Islet precursor cell (in vitro differentiated cells): ENCODE data around the gene TEKT5.
A peak's percentile ranks its signal among the peaks of the same experiment; 100 is the strongest.
"Not testable (repeated sequence)": the region's sequence is repeated elsewhere in the genome, so short reads cannot be mapped to it uniquely, and the experiment has no call there.

ENCODE experiments used
- DNase-seq: peaks from one replicate; pipeline ENCODE4 v3.0.0-alpha.2; 2018

The TEKT5 gene

DNA sequence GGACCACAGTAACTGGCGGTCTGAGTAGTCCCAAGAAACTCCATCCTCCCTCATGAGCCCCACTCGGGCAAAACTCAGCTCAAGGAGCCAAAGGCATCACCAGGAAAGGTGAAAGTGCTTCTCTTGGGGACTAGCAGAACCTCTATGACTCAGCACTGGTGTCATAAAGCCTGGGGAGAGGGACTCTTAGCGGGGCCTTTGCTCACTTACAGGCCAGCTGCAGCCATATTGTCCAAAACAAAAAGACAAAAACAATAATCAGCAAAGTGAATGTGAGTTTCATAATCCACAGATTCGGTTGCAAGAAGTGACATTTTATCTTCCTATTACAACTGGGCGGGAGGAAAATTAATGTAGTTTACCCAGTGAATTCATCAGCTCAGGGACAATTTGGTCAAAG is at the start of gene TEKT5:
TEKT5 (minus strand) TSS at position 101 of the 400 bp plus-strand sequence; CDS start at position 44, 57 bp downstream.
- DNase-seq, result no peak

DNA sequence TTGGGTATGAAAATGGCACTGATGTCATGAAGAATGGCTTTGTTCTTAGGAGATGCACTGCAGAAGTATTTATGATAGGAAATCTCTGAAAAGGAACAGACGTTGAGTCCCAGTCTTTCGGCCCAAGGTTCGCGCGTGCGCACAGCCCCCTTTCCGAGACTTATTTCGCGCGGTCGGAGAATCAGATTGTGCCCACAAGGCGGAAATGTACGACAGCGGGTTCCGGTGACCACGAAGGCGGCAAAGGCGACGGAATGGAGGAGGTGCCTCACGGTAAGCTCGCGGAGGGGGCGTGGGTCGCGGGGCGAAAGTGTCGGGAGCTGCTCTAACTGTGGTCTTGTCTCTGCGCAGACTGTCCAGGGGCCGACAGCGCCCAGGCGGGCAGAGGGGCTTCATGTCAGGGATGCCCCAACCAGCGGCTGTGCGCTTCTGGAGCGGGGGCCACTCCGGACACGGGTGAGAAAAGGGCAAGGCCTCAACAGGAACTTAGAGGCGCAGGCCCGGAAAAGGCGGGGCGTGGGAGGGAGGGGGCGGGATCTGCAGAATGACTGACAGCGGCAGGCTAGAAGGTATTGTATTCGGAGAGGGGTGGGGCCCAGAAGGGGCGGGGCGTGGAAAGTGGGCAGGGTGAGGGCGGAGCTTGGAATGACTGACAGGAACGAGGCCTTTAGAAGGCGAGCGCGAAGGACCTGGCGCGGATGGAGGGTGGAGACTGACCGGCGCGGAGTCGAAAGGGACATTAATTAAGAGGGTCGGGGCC is 49.1 kb upstream of the TEKT5 start, which contains the start of gene NUBP1:
NUBP1 (plus strand) TSS at position 233 of the 760 bp plus-strand sequence; CDS start at position 255, 22 bp downstream.
- DNase-seq, result peak; percentile 100

DNA sequence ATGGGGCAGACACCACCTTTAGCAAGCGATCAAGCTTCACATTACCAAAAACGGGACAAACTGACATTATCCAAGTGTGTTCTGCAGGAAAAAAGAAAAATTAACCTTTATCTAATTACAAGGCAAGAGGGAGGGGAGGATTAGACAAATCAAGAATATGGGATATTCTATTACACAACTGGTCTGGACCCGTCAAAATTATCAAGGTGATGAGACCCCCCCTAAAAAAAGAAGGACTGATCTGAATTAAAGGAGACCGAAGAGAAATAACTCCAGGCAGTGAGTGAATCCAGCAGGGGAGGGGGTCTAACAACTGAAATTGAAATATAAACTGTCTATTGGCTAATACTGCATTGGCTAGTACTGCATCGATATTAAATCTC is 48.5 kb upstream of the TEKT5 start:
- DNase-seq, result no peak

DNA sequence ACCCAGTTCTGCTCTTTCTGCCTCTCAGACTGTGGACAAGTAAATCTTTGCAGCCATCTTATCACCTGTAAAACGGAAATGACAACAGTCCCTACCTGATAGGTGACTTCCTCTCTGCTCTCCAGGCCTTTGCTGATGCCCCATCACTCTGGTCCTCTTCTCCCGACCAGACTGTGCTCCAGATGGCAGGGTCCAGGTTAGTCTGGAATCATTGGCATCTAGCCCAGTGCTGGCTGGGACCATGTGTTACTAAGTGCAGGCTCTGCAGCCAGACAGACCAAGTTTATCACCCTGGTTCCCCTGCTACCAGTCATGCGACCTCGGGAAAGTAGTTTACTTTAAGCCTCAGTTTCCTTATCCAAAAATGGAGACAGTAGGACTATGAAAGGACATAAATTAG is 47.1 kb upstream of the TEKT5 start:
- peak; percentile 20 for DNase-seq

DNA sequence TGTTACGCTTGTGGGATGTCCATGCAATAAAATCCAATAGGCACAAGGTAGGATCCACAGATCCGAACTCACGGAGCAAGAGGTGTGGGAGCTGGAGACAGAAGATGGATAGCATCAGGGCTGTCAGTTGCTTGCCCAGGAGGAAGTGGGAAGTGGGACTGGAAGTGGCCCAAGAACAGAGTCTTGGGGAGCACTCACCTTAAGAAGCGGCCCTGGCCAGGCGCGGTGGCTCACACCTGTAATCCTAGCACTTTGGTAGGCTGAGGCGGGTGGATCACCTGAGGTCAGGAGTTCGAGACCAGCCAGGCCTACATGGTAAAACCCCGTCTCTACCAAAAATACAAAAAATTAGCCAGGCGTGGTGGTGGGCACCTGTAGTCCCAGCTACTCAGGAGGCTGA is 46.5 kb upstream of the TEKT5 start:
- not testable (repeated sequence) for DNase-seq

DNA sequence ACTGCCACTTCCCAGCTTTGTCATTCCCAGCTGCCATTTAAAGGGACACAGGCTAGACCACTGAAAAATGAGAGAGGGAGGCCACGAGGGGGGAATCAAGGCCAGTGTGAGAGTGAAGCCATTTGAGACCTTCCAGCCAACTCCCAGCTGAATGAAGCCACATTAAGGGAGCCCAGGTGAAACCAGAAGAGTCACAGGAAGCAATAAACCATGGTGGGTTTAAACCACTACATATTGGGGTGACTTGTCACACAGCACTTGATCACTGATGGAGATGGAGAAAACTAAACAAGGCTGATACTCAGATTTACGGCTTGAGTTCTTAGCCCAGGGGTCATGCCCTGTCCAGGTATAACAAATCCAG is 46.1 kb upstream of the TEKT5 start:
- peak; percentile 47 for DNase-seq

DNA sequence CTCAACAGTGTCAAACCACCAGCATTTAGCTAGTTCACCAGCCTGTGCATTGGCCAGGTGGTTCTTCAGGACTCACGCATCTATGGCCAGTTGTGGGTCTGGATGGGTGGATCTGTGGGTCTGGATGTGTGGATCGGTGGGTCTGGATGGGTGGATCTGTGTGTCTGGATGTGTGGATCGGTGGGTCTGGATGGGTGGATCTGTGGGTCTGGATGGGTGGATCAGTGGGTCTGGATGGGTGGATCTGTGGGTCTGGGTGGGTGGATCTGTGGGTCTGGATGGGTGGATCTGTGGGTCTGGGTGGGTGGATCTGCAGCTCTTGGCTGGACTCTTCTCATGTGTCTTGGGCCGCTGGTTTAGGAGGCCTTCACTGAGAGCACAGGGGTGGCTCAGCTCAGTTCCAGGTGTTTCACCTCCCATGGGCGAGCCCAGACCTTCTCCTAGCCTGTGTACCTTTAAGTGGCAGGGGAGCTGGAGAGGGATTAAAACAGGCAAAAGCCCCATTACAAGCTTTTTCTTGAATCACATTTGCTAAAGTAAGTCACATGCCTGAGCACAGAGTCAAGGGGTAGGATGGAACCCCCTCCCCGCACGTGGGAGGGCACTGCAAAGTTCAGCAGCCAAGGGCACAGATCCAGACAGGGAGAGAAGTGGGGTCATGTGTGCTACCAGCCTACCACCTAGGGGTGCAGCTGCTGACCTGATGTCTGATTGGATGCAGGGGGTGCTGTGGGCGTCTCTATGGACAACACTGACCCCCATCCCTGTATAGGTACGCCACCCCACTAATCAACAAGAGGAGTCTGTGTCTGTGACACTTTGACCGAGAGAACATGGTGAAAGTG is 45.5 kb upstream of the TEKT5 start:
- peak; percentile 38 for DNase-seq

DNA sequence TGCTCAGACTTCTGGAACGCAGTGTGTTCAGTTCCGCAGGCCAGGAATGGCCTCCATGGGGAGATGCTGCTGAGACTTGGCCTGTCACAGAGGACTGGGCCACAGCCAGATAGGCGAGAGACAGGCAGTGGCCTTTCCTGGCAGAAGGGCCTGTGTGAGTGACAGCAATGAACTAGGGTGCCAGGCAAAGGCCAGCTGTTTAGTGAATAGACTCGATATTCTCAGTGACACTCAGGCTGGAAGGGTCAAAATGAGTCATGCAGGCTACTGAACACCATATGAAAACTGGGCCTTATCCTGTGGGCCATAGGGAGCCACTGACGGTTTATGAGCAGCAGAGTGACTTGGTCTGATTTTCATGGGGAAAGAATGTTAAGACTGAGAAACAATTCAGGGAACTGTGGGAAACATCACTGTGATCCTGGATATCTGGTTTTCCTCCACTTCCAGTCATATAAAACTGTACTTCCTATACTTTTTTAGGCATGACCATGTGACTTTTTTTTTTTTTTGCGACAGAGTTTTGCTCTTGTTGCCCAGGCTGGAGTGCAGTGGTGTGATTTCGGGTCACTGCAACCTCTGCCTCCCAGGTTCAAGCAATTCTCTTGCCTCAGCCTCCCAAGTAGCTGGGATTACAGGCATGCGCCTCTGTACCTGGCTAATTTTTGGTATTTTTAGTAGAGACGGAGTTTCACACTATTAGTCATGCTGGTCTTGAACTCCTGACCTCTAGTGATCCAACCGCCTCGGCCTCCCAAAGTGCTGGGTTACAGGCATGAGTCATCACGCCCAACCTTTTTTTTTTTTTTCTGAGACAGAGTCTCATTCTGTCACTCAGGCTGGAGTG is 43.7 kb upstream of the TEKT5 start:
- DNase-seq, result peak; percentile 86

DNA sequence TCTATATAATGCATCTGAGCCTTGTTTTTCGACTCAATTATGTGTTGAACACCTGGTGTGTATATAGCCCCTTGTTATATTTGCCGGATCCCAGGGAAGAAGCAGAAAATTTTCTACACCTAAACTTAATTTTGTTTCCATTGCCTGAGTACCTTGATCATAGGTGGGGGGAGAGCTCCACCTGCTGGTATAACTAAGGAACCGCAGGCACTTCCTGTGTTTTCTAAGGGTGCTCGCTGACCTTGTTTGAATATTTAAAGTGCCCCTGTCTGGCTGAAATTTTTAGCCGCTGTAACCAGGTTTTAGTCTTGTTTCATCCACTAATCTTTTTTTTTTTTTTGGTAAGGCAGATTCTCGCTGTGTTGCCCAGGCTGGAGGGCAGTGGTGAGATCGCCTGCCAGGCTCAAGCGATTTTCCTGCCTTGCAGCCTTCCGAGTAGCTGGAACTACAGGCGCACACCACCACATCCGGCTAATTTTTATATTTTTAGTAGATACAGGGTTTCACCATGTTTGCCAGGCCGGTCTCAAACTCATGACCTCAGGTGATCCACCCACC is 42.4 kb upstream of the TEKT5 start:
- DNase-seq, result peak; percentile 72

DNA sequence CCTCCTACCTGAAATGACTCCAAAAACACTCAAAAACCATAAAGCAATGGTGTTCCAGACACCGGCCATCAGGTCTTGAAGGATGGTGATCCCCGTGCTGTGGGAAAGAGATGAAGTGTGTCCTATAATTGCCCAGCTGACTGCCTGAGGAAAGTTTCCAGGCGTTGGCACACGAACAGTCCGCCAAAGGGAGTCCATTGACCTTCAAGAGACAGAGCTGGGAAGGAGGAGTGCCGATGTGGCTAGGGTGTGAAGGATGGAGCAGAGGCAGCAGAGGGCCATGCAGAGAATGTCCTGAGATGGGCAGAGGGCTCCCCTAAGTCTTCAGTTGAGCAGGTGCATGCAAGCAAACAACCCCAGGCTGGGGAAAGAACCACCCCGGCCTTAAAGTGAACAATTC is 37.1 kb upstream of the TEKT5 start:
- peak; percentile 43 for DNase-seq

DNA sequence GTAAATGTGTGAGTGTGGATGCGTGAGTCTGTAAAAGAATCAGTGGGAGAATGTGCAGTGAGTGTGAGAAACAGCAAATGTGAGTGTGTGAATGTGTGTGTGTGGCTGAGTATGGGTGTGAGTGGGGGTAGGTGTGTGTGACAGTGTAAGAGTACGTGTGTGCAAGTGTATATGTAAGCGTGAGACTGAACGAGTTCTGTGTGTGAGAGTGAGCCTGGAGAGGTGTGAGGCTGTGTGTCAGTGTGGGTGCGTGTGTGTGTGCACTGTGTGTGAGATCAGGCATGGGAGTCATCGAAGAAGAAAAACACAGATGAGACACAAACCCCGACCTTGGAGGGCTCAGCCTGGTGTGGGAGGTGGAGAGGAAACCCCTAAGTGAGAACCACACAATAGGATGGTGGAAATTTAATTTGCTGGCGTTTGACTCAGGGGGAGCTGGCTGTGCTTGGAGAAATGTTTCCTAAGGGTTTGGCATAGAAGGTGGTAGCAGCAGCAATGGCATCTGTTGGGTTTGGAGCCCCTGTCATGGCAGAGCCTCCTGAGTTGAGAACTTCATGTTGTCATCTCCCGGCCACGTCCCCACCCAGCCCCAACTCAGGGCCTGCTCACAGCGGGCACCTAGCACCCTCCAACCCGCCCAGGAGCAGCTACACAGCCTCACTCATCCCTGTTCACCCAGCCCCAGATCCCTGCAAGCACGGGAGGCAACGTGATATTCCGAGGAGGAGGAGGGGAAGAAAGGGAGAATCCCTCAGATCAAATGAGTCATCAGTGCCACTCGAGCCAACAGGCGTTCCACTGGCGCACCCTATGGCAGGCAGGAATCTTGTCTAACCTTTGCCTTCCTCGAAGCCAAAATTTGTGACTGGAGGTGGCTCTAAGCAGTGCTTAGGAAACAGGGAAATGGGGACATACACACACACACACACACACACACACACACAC is 34.6 kb upstream of the TEKT5 start:
- DNase-seq, result peak; percentile 46

DNA sequence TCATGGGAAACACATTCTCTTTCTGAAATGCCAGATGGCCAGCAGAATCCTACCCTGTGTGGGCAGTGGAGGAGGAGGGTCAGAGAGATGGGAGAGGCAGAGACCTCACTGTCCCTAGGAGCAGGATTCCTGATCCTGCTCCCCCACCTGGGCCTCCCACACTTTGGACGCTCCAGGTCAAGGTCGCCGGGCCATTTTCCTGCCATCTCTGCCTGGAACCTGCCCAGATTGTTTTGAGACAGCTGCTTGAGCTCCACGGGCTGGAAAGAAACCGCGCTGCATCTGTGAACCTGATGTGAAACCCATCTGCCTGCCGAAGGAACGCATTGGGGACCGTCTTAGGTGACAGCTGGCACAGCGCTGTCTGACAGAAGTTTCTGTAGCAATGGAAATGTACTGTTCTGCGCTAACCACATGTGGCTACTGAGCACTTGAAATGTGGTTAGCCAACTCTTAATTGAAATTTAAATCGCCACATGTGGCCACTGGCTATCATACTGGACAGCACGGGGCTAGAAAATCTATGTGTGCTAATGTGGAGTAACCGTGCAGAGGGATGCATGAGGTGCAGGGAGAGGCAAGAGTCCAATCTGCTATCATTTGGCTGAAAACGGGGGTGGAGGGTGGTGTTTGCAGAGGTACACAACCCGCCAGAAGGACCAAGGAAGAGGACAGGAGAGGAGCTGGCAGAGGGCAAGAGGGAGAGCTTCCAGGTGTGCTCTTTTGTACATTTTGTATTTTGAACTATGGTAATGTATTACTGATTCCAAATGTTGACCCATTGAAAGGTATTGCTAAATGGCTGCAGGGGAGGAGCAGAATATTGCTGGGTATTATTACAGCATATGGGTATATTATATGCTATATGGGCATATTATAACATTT is 33.5 kb upstream of the TEKT5 start:
- DNase-seq, result no peak

DNA sequence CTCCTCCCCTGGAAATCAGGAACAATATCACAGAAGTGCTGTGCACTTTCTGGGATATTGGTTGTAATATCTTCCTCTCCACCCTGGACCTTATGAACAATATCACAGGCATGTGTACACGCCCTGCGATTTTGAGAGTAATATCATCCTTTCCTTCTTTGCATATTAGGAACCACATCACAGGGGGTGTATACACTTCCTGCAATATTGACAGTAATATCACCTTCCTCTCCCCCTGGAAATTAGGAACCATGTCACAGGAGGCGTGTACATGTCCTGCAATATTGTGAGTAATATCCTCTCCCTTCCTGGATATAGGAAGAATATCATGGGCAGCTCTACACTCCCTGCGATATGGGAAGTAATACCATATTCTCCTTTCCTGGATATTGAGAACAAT is 14.2 kb upstream of the TEKT5 start:
- no peak for DNase-seq

DNA sequence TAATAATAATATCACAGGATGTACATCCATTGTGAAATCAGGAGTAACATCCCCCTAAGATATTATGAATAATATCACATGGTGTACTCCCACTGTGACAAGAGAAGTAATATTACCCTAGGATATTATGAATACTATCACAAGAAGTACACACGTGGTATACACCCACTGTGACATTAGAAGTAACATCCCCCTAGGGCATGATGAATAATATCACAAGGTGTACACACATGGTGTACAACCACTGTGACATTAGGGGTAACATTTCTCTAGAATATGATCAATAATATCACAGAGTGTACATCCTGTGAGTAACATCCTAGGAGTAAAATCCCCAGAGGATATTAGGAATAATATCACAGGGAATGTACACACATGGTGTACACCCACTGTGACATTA is 5.0 kb upstream of the TEKT5 start:
- DNase-seq, result no peak

DNA sequence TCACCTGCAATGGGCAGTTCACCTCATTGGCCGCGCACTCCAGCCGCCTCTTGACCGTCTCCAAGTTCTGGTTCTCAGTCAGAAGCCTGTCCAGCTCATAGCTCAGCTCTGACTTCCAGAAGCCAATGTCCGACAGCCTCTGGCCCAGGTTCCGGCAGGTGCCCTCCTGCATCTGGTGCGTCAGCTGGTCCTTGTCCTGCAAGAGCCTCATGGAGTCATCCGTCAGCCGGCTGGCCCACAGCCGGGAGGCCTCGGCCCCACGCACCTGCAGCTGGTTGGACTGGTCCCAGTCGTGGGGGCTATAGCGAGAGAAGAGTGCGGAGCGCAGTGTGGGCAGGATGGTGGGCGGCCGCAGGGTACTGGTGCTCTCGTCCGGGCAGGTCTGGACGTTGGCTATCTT is 424 bp downstream of the TEKT5 start:
- no peak for DNase-seq

DNA sequence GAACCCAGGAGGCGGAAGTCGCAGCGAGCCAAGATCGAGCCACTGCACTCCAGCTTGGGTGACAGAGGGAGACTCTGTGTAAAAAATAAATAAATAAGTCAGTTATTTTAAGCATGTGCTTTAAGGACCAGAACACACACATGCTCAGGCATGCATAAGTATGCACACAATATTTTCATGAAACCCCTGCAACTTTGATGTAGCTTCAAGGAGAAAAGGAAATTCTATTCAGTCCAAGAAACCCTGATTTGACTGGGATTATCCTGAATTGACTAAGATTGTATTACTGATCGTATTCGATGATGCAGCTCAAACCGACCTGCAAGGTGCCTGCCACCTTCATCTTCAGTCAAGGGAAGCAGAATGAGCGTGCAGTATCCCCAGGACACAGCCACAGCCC is 841 bp downstream of the TEKT5 start:
- no peak for DNase-seq

DNA sequence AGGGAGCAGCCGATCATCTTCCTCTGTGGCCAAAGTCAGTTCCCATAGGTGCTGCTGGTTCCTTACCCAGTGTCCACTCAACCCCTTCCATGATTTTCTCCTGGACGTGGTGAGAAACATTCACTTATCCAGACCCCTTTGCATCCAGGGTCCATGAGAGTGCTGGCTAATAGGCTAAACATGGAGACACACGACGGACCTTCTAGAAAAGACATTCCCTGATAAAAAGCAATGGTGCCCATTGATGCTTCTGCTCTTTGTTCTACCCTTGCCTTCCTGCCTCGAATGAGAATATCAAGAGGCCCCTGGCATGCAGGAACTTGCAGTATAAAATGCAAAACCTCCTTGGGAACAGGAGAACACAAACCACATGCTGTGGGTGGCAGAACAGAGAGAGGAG is 2.3 kb downstream of the TEKT5 start:
- DNase-seq, result no peak

DNA sequence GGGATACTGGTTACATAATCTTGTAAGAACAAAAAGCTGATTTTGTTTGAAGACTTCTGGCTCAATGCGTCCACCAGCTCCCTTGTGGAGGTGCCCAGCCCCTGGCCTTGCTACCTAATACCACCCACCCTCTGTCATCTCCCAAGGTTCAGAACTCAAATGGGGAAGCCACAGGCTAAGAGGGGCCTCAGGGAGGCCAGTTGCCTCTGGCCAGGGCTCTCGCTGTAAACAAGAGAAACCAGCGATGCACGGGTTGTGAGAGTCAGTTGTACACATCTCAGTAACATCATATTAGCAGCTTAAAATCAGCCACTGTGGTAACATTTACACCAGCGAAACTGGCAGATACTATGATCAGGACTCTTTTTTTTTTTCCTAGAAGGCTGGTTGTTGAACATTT is 6.0 kb downstream of the TEKT5 start:
- DNase-seq, result no peak

DNA sequence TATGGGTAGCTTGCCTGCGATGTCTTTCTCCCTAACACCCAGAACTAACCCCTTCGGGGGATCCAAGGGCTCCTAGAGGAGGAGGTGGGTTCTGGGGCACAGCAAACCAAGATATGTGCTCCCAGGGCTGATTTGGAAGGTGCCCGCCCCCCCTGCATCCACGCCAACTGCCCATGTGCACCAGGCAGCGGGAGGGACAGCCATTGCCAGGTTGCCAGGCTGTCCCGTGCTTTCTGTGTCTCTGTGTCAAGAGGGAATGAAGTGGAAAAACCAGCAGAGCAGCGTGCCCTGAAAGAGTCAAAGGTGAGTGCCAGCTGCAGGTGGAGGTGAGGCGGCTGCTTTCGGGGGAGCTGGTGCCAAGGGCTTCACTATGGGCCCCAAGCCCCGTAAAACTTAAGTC is 6.4 kb downstream of the TEKT5 start:
- DNase-seq, result no peak

DNA sequence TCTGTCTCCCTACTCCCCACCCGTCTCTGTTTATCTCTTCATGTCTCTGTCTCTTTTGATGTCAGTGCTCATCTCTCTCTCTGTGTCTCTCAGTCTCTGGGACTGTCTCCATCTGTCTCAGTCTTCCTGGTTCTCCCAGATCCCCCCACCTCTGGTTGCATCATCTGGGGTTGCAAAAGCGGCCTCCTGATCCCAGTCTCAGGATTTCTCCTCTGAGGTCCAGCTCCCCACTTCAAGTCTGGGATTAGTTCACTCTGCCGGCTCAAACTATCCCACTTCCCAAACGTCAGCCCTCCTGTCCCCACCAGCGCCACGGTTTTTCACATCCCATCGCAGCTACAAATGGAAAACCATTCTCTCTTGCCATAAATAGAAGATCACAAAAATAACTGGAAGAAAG is 9.0 kb downstream of the TEKT5 start:
- no peak for DNase-seq
